ENCODE data around the gene DVL1.

DNA sequence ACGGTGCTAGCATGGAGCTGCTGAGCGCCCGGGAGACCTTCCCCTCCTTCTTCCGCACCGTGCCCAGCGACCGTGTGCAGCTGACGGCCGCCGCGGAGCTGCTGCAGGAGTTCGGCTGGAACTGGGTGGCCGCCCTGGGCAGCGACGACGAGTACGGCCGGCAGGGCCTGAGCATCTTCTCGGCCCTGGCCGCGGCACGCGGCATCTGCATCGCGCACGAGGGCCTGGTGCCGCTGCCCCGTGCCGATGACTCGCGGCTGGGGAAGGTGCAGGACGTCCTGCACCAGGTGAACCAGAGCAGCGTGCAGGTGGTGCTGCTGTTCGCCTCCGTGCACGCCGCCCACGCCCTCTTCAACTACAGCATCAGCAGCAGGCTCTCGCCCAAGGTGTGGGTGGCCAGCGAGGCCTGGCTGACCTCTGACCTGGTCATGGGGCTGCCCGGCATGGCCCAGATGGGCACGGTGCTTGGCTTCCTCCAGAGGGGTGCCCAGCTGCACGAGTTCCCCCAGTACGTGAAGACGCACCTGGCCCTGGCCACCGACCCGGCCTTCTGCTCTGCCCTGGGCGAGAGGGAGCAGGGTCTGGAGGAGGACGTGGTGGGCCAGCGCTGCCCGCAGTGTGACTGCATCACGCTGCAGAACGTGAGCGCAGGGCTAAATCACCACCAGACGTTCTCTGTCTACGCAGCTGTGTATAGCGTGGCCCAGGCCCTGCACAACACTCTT is 17.0 kb downstream of the DVL1 start:
- TF ChIP-seq, protein P1, sequence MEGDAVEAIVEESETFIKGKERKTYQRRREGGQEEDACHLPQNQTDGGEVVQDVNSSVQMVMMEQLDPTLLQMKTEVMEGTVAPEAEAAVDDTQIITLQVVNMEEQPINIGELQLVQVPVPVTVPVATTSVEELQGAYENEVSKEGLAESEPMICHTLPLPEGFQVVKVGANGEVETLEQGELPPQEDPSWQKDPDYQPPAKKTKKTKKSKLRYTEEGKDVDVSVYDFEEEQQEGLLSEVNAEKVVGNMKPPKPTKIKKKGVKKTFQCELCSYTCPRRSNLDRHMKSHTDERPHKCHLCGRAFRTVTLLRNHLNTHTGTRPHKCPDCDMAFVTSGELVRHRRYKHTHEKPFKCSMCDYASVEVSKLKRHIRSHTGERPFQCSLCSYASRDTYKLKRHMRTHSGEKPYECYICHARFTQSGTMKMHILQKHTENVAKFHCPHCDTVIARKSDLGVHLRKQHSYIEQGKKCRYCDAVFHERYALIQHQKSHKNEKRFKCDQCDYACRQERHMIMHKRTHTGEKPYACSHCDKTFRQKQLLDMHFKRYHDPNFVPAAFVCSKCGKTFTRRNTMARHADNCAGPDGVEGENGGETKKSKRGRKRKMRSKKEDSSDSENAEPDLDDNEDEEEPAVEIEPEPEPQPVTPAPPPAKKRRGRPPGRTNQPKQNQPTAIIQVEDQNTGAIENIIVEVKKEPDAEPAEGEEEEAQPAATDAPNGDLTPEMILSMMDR (conservative IDR thresholded peaks at IDR 0.05; ENCODE audit: low read length): no peak
- no peak for TF ChIP-seq EZH2phosphoT487 (IDR thresholded peaks at IDR 0.05; ENCODE audit: borderline replicate concordance)
